NCI-H1105 (cell line): ENCODE data around the gene TMIGD2.
A peak's percentile ranks its signal among the peaks of the same experiment; 100 is the strongest.

Source experiments
- DNase-seq: peaks from one replicate; lab custom pipeline; 2025; lab: John Stamatoyannopoulos, UW

TMIGD2 gene

GRCh38 chr19:4326215-4326836, 24.1 kb upstream of the TMIGD2 start:
- no peak for DNase-seq

GRCh38 chr19:4324228-4324627, 22.0 kb upstream of the TMIGD2 start:
- no peak for DNase-seq

DNA sequence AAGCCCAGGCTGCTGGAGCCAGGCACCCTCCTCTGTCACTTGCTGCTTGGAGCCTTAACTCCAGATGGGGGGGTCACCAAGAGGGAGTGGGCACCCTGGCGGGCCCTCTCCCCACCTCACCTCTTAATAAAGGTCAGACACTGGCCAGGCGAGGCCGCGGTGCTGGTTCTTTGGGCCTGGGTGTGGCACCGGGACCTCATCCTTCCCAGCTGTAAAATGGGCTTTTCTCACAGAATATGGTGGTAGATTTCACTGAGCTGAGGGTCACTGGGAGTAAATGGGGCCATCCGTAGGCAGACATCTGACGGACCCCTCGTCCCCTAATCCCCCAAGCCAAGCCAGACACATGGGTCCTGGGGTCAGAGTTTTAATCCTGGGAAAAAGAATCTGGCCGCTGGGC, 21.5 kb upstream of the TMIGD2 start:
- DNase-seq = no peak

GRCh38 chr19:4322942-4323665, 20.9 kb upstream of the TMIGD2 start:
- no peak for DNase-seq

- DNase-seq = no peak
Measured at GRCh38 chr19:4320419-4320818, 18.2 kb upstream of the TMIGD2 start.

- DNase-seq = no peak
Measured at GRCh38 chr19:4319067-4319718, 17.0 kb upstream of the TMIGD2 start.

- DNase-seq = no peak
Measured at GRCh38 chr19:4318460-4318859, 16.3 kb upstream of the TMIGD2 start.

- DNase-seq = no peak
Measured at GRCh38 chr19:4316956-4317355, 14.8 kb upstream of the TMIGD2 start.

- no peak for DNase-seq
Measured at GRCh38 chr19:4313847-4314490, 11.8 kb upstream of the TMIGD2 start.

- DNase-seq = no peak
Measured at GRCh38 chr19:4310247-4311121, 8.3 kb upstream of the TMIGD2 start.

DNA sequence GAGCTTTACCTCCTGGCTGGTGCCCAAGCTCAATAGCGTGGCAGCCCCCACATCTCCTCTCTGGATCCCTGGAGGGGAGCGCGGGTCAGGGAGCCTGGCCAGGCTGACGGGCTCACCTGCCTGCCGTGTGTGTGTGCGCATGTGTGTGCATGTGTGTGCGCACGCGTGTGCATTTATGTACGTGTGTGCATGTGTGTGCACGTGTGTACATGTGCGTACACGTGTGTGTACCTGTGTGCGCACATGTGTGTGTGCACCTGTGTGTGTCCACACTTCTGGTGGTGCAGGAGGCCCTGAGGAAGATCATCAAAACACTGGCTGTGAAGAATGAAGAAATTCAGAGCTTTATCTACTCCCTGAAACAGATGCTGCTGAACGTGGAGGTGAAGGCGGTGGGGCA, 3.5 kb upstream of the TMIGD2 start:
- no peak for DNase-seq

GRCh38 chr19:4305257-4305612, 3.0 kb upstream of the TMIGD2 start:
- no peak for DNase-seq

DNA sequence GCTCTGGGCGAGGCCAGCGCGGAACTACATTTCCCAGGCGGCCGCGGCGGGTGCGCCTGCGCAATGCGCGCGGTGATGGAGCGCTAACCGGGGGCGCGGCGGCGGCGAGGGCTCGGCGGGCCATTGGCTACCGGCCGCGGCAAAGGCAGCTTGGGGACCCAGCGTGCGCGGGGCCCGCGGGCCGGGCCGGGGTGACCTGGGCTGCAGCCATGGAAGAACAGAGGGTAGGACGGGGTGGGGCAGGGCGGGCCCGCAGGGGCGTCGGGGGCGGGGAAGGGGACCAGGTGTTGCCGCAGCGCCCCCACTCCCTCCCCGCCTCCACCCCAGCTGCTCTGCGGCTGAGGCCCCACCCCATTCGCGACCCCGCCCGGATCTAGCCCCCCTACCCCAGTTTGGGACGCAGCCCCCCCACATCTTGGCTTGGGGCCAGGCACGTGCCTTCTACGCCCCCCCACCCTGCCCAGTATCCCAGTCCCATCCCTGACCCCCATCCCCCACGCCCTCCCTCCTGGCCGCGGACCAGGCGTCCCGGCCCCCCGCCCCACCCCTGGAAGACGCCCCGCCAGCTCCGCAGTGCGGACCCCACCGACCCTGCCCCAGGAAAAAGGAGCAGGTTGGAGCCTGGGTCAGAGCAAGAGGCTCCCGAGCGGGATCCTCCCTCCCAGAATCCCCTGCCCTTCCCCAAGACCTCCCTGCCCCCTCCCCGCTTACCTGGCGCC, 2.5 kb upstream of the TMIGD2 start, which contains the start of gene FSD1:
Gene FSD1, plus strand, starts transcription at position 61 of the 719 bp plus-strand sequence. Its CDS starts 149 bp downstream, at position 210.
- peak; percentile 70 for DNase-seq

GRCh38 chr19:4303819-4304537, 1.8 kb upstream of the TMIGD2 start:
- DNase-seq = no peak

GRCh38 chr19:4301590-4302242, 473 bp downstream of the TMIGD2 start:
- DNase-seq = no peak

- DNase-seq = no peak
Measured at GRCh38 chr19:4300589-4300988, 1.6 kb downstream of the TMIGD2 start.

- DNase-seq = no peak
Measured at GRCh38 chr19:4298810-4299550, 3.2 kb downstream of the TMIGD2 start.

- no peak for DNase-seq
Measured at GRCh38 chr19:4297901-4298809, 4.0 kb downstream of the TMIGD2 start.
